Body of pancreas (tissue), 4 donors: ENCODE data around the gene SKIC3. TPM values are rescaled to one million over a fixed set of nuclear protein-coding genes. Genes with fewer than 3 reads are reported as not detected.

Source experiments
- ATAC-seq: fragments of 150-250 bp; one replicate; pipeline ENCODE4 v1.9.1; 2016
- DNase-seq, 4 donors: peaks; one replicate each; pipeline ENCODE4 v3.0.0-alpha.2; 2019
- H3K27ac ChIP-seq, 4 donors: fragments of 200-600 bp; sonication (generic); 1 replicate in 3 of 4; 2 replicates in 1 of 4; pipeline versions ENCODE4 v1.5.1 to v1.6.1; 2016 to 2019; ENCODE audit warnings: mild to moderate bottlenecking in 1 of 4, mixed read lengths in 1 of 4, moderate library complexity in 1 of 4
- H3K27me3 ChIP-seq, 2 donors: fragments of 200-600 bp; sonication (generic); one replicate each; pipeline ENCODE4 v1.6.0; 2016; ENCODE audit warnings: mild to moderate bottlenecking in 1 of 2
- H3K36me3 ChIP-seq, 2 donors: fragments of 200-600 bp; sonication (generic); replicated peaks in 1 of 2; 2 replicates each; pipeline ENCODE4 v1.5.1; 2016; ENCODE audit warnings: low read depth in 2 of 2; ENCODE audit not compliant: insufficient read depth in 1 of 2
- H3K4me1 ChIP-seq: fragments of 200-600 bp; sonication (generic); one replicate; pipeline ENCODE4 v1.6.0; 2016
- H3K4me3 ChIP-seq, 2 donors: fragments of 200-600 bp; sonication (generic); 1 replicate in 1 of 2; 2 replicates in 1 of 2; pipeline ENCODE4 v1.5.1; 2016 to 2019
- H3K9me3 ChIP-seq, 3 donors: fragments of 200-600 bp; sonication (generic); 1 replicate in 2 of 3; 2 replicates in 1 of 3; pipeline ENCODE4 v1.5.1; 2016
- CTCF ChIP-seq, 7 experiments: fragments of 450-650 bp in 4 of 7; fragments of 200-600 bp in 3 of 7; sonication (generic) in 3 of 7; IDR thresholded peaks; one replicate each; pipeline ENCODE4 v1.5.1; 2016 to 2019; ENCODE audit warnings: antibody characterized with exemption in 7 of 7
- POLR2A ChIP-seq, 3 donors: fragments of 450-650 bp; IDR thresholded peaks; one replicate each; pipeline ENCODE4 v1.6.1; 2016; ENCODE audit warnings: antibody characterized with exemption in 3 of 3, mild to moderate bottlenecking in 2 of 3
- WGBS, 2 donors: methylation state at CpG; one replicate each; pipeline ENCODE4 v1.1.5; 2017; 5-methylcytosine and 5-hydroxymethylcytosine counted together
- intact Hi-C: fragments of 100-400 bp; cut with DNase I; formaldehyde crosslinking; loops from one replicate; pipeline ENCODE4 v1.15.1; 2023
- total RNA-seq, 2 donors: library from RNA; depleted of rRNA; stranded (reverse); fragments of >200 nt; gene quantifications; one replicate each; pipeline ENCODE4 v1.1.0, GENCODE V29; 2016

Gene SKIC3
- total RNA-seq, 2 donors from 2014 or later, result 63.8 to 64.6 TPM

DNA sequence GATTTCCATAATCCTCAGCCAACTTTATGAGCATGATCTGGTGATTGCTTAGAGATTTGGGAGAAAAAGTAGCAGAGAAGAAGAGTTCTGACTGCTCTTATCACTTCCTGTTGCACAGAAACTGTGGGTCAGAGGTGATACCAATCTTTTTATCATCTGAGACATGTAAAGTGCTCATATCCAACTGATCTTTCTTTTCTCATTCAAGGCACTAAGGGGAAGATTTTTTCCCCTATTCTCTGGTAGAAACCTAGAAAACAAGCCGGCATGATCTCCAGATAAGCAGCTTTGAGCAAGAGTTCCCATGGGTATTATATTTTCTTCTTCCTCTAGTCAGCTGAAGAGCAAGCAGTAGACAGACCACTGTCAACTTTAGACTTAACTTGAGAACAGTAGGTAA lies 36.1 kb upstream of the SKIC3 start:
- Histone ChIP-seq H3K27me3 (no peaks in the 10 kb centered on the region), H3K4me3 (no peak overlapping the region), H3K4me1 (peaks cover 4% of the 10 kb centered on the region), H3K27ac (no peak overlapping the region), H3K9me3 (no peaks in the 10 kb centered on the region), H3K36me3 (no peaks in the 10 kb centered on the region)
- WGBS, 2 donors, result 81 to 93% methylated on average over 1 of the region's 1 CpG
- intact Hi-C loops, result no loop called here
- no peak for ATAC-seq
- no peak for DNase-seq
- TF ChIP-seq CTCF (IDR thresholded peaks at IDR 0.05) (no peak), POLR2A (IDR thresholded peaks at IDR 0.05) (no peak)

DNA sequence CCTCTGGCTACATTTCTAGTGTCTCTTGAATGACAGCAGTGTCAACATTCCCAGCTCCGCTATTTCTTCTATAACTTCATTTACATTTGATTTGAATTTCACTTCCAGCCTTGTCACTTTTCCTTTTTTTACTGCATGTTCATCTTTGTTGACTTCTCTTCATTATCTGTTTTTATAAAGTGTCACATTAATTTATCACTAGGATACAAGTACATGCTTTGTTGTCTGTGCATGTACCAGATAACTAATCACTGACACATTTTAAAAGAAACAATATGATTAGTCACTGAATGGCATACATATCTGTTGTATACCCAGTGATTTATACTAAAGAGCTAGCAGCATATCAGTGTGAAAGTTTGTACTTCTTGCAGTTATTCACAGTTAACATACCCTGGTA lies 29.2 kb upstream of the SKIC3 start:
- no peak for DNase-seq
- no peaks in the 10 kb centered on the region for H3K27me3 ChIP-seq
- no peak for ATAC-seq
- no peak overlapping the region for H3K4me3 ChIP-seq
- no peak overlapping the region for H3K27ac ChIP-seq
- intact Hi-C loops, result no loop called here
- no peaks in the 10 kb centered on the region for H3K9me3 ChIP-seq
- H3K36me3 ChIP-seq, result no peaks in the 10 kb centered on the region
- no peaks in the 10 kb centered on the region for H3K4me1 ChIP-seq
- TF ChIP-seq POLR2A (IDR thresholded peaks at IDR 0.05) (no peak), CTCF (IDR thresholded peaks at IDR 0.05) (no peak)
- 95 to 97% methylated on average over 1 of the region's 1 CpG for WGBS, 2 donors

GRCh38 chr5:95581576-95581975 lies 26.8 kb upstream of the SKIC3 start:
- ATAC-seq (no peak), DNase-seq (no peak)
- intact Hi-C loops, result no loop called here
- Histone ChIP-seq H3K4me1 (no peaks in the 10 kb centered on the region), H3K27me3 (no peaks in the 10 kb centered on the region), H3K4me3 (no peak overlapping the region), H3K9me3 (no peaks in the 10 kb centered on the region), H3K36me3 (no peaks in the 10 kb centered on the region), H3K27ac (no peak overlapping the region)
- 91 to 99% methylated on average over 2 of the region's 2 CpGs for WGBS, 2 donors
- TF ChIP-seq CTCF (IDR thresholded peaks at IDR 0.05) (no peak), POLR2A (IDR thresholded peaks at IDR 0.05) (no peak)

DNA sequence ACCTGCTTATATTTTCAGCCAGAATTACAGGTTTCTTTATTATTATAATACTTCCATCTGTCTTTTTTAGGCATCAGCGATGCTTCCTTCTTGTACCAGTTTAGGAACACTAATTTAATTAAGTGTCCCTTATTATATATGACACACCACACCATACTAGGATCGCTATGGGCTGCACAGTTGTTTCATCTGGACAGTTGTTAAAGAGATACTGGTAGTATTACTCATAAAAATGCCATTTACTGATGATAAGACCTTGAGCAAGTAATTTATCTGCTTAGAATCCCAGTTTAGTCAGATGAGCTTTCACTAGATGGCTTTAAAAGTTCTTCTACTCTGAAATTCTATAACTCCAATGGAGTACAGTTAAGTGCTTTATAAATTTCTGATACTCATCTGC lies 17.2 kb upstream of the SKIC3 start:
- ATAC-seq, result no peak

More for the DNA sequence above, 17.2 kb upstream of the SKIC3 start:
- H3K36me3 ChIP-seq, result no peaks in the 10 kb centered on the region
- no peaks in the 10 kb centered on the region for H3K4me1 ChIP-seq
- no peaks in the 10 kb centered on the region for H3K9me3 ChIP-seq
- no peak for DNase-seq
- no peak overlapping the region for H3K4me3 ChIP-seq
- H3K27me3 ChIP-seq, result no peaks in the 10 kb centered on the region
- 91 to 95% methylated on average over 2 of the region's 2 CpGs for WGBS, 2 donors
- intact Hi-C loops, result no loop called here
- TF ChIP-seq POLR2A (IDR thresholded peaks at IDR 0.05) (no peak), CTCF (IDR thresholded peaks at IDR 0.05) (no peak)
- no peak overlapping the region for H3K27ac ChIP-seq
